GM23338 (cell line): ENCODE measurements around the gene PSORS1C1. TPM values are rescaled to one million over a fixed set of nuclear protein-coding genes. Genes with fewer than 3 reads are reported as not detected.

ENCODE experiments used
- ATAC-seq: fragments of 200-7000 bp; cut with Tn5 transposase; 3 replicates; pipeline ENCODE4 v1.9.1; 2020
- DNase-seq: peaks from one replicate; pipeline ENCODE4 v3.0.0-alpha.2; 2015; ENCODE audit warnings: low spot score
- H2AFZ ChIP-seq: fragments of 200-600 bp; sonication (generic); 2 replicates; pipeline ENCODE4 v1.8.0; 2016; ENCODE audit warnings: antibody characterized with exemption, mild to moderate bottlenecking, moderate library complexity
- H3F3A ChIP-seq: fragments of 200-600 bp; sonication (generic); replicated peaks from 2 replicates; pipeline ENCODE4 v1.8.0; 2017; ENCODE audit warnings: antibody characterized with exemption, mixed run types, low read depth
- H3K27ac ChIP-seq: fragments of 200-600 bp; sonication (generic); 2 replicates; pipeline ENCODE4 v1.6.1; 2016; ENCODE audit warnings: low read depth
- H3K27me3 ChIP-seq: fragments of 200-600 bp; sonication (generic); 2 replicates; pipeline ENCODE4 v1.8.0; 2016; ENCODE audit warnings: mild to moderate bottlenecking, mixed run types, moderate library complexity; ENCODE audit not compliant: insufficient read depth
- H3K36me3 ChIP-seq: fragments of 200-600 bp; sonication (generic); 2 replicates; pipeline ENCODE4 v1.8.0; 2016; ENCODE audit warnings: mild to moderate bottlenecking; ENCODE audit not compliant: insufficient read depth
- H3K4me1 ChIP-seq: fragments of 200-600 bp; sonication (generic); 2 replicates; pipeline ENCODE4 v1.8.0; 2016; ENCODE audit warnings: mild to moderate bottlenecking, moderate library complexity; ENCODE audit not compliant: insufficient read depth
- H3K4me2 ChIP-seq: fragments of 200-600 bp; sonication (generic); 2 replicates; pipeline ENCODE4 v1.7.1; 2017; ENCODE audit warnings: mixed run types
- H3K4me3 ChIP-seq: fragments of 200-600 bp; sonication (generic); 2 replicates; pipeline ENCODE4 v1.6.1; 2016; ENCODE audit warnings: mixed run types
- H3K79me2 ChIP-seq: fragments of 200-600 bp; sonication (generic); replicated peaks from 2 replicates; pipeline ENCODE4 v1.8.0; 2017; ENCODE audit warnings: mild to moderate bottlenecking; ENCODE audit not compliant: insufficient read depth
- H3K9me2 ChIP-seq: fragments of 200-600 bp; sonication (generic); 2 replicates; pipeline ENCODE4 v1.8.0; 2017; ENCODE audit not compliant: insufficient read depth
- H4K20me1 ChIP-seq: fragments of 200-600 bp; sonication (generic); replicated peaks from 2 replicates; pipeline ENCODE4 v1.8.0; 2017; ENCODE audit warnings: mild to moderate bottlenecking; ENCODE audit not compliant: insufficient read depth
- H3K27ac Mint-ChIP-seq: 2 replicates; pipeline ENCODE4 v1.8.0; 2020; ENCODE audit warnings: inconsistent platforms, mild to moderate bottlenecking, moderate library complexity, mixed read lengths
- H3K27me3 Mint-ChIP-seq: 3 replicates; pipeline ENCODE4 v1.8.0; 2022; ENCODE audit warnings: low read depth, mild to moderate bottlenecking, moderate library complexity, mixed read lengths, inconsistent platforms; ENCODE audit not compliant: insufficient read depth, poor library complexity
- H3K36me3 Mint-ChIP-seq: 3 replicates; pipeline ENCODE4 v1.8.0; 2021; ENCODE audit warnings: low read depth, mild to moderate bottlenecking, inconsistent platforms, moderate library complexity, mixed read lengths
- H3K4me1 Mint-ChIP-seq: 3 replicates; pipeline ENCODE4 v1.8.0; 2020; ENCODE audit warnings: mild to moderate bottlenecking, inconsistent platforms, mixed read lengths
- H3K4me3 Mint-ChIP-seq: 3 replicates; pipeline ENCODE4 v1.8.0; 2021; ENCODE audit warnings: moderate library complexity, mild to moderate bottlenecking, inconsistent platforms, mixed read lengths
- H3K9me3 Mint-ChIP-seq: 3 replicates; pipeline ENCODE4 v1.8.0; 2020; ENCODE audit warnings: moderate library complexity, mild to moderate bottlenecking, inconsistent platforms, mixed read lengths
- CTCF ChIP-seq, 2 experiments: fragments of 200-600 bp in 1 of 2; sonication (generic) in 1 of 2; conservative IDR thresholded peaks; 2 replicates each; pipeline versions ENCODE4 v1.5.1 to v1.6.1; 2016 to 2017; ENCODE audit warnings: antibody characterized with exemption in 2 of 2, low read depth in 2 of 2, mild to moderate bottlenecking in 2 of 2, moderate library complexity in 1 of 2
- ZNF114 ChIP-seq: fragments of 250-450 bp; sonication (Bioruptor Pico); IDR thresholded peaks from 2 replicates; pipeline ENCODE4 v1.5.0; 2020; ENCODE audit warnings: mild to moderate bottlenecking, moderate library complexity
- ZNF462 ChIP-seq: fragments of 250-450 bp; sonication (Bioruptor Pico); IDR thresholded peaks from 2 replicates; pipeline ENCODE4 v1.5.0; 2020; ENCODE audit warnings: mild to moderate bottlenecking, moderate library complexity
- polyA plus RNA-seq: library from polyadenylated mRNA; unstranded; fragments of >200 nt; fragmentation: Nextera tagmentation; extraction: Ambion mirVana; gene quantifications from 2 replicates; pipeline ENCODE4 v1.2.1, GENCODE V29; 2016
- total RNA-seq: library from RNA; depleted of rRNA; stranded (reverse); fragments of >200 nt; shearing (Covaris generic); gene quantifications from 2 replicates; pipeline ENCODE4 v1.2.3, GENCODE V29; 2014

The PSORS1C1 gene
- total and polyA plus RNA-seq, 2 experiments from 2014 or later, result not detected

DNA sequence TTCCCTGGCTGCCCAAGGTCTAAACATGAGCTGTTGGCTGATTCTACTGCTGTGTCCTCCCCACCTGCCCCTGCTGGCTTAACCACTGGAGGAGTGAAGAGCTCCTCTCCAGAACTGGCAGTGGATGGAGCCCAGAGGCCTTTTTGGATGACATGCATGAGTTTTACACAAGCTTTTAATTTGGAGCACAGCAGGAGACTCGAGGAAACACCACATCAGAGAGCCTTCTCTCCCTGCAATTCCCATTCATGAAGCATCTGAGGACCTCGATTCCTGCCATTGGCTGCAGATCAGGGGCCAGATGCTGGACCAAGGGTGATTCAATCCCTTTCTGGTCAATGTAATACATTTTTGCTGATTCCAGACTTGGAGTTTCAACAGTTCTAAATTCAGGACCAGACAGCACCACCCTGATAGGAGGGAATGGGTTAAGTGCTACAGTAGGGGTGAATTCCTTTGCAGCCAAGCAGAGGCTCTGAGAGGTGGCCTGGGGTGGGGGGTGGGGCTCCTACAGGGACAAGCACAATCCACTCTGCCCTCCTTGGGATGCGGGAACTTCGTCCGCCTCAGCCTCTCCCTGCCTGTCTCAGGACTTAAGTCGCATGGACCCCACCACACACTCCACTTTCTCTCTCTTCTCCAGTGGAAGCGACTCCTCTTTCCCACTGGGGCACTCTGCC, 599 bp upstream of the PSORS1C1 start (continued):
- no peak for TF ChIP-seq ZNF462 (CRISPR knock-in tag)

GRCh38 chr6:31114970-31115849, 610 bp downstream of the PSORS1C1 start:
- DNase-seq (peak; percentile 70), ATAC-seq (peak; percentile 67)
- Mint-ChIP-seq H3K4me3 (no peak overlapping the region; the same call in 2 of the 3 replicates), H3K27me3 (peaks cover 18% of the 10 kb centered on the region), H3K36me3 (no peaks in the 10 kb centered on the region; the same call in 2 of the 3 replicates), H3K27ac (no peak overlapping the region), H3K9me3 (no peaks in the 10 kb centered on the region; the same call in 2 of the 3 replicates), H3K4me1 (peaks cover 31% of the 10 kb centered on the region)
- Histone ChIP-seq H3K4me2 (peak overlapping the region; percentile 64; the same call in 1 of the 2 replicates), H4K20me1 (no peaks in the 10 kb centered on the region), H3K27me3 (no peaks in the 10 kb centered on the region), H3K79me2 (no peaks in the 10 kb centered on the region), H3K4me1 (peaks cover 16% of the 10 kb centered on the region), H2AFZ (peak overlapping the region; percentile 45), H3K27ac (no peak overlapping the region), H3K9me2 (peaks cover 7% of the 10 kb centered on the region; the same call in 1 of the 2 replicates), H3K4me3 (no peak overlapping the region), H3F3A (no peaks in the 10 kb centered on the region), H3K36me3 (no peaks in the 10 kb centered on the region)
- TF ChIP-seq CTCF (conservative IDR thresholded peaks at IDR 0.05; ENCODE audit: low read depth in 2 of 2) (peak; percentile 36 to 67; a peak in 3 of 4 replicates), ZNF114 (CRISPR knock-in tag) (no peak)
